ENCODE data around the gene ZNF827.

The ZNF827 gene, protein sequence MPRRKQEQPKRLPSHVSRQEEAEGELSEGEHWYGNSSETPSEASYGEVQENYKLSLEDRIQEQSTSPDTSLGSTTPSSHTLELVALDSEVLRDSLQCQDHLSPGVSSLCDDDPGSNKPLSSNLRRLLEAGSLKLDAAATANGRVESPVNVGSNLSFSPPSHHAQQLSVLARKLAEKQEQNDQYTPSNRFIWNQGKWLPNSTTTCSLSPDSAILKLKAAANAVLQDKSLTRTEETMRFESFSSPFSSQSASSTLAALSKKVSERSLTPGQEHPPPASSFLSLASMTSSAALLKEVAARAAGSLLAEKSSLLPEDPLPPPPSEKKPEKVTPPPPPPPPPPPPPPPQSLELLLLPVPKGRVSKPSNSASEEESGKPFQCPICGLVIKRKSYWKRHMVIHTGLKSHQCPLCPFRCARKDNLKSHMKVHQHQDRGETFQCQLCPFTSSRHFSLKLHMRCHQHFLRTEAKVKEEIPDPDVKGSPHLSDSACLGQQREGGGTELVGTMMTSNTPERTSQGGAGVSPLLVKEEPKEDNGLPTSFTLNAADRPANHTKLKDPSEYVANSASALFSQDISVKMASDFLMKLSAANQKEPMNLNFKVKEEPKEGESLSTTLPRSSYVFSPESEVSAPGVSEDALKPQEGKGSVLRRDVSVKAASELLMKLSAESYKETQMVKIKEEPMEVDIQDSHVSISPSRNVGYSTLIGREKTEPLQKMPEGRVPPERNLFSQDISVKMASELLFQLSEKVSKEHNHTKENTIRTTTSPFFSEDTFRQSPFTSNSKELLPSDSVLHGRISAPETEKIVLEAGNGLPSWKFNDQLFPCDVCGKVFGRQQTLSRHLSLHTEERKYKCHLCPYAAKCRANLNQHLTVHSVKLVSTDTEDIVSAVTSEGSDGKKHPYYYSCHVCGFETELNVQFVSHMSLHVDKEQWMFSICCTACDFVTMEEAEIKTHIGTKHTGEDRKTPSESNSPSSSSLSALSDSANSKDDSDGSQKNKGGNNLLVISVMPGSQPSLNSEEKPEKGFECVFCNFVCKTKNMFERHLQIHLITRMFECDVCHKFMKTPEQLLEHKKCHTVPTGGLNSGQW

DNA sequence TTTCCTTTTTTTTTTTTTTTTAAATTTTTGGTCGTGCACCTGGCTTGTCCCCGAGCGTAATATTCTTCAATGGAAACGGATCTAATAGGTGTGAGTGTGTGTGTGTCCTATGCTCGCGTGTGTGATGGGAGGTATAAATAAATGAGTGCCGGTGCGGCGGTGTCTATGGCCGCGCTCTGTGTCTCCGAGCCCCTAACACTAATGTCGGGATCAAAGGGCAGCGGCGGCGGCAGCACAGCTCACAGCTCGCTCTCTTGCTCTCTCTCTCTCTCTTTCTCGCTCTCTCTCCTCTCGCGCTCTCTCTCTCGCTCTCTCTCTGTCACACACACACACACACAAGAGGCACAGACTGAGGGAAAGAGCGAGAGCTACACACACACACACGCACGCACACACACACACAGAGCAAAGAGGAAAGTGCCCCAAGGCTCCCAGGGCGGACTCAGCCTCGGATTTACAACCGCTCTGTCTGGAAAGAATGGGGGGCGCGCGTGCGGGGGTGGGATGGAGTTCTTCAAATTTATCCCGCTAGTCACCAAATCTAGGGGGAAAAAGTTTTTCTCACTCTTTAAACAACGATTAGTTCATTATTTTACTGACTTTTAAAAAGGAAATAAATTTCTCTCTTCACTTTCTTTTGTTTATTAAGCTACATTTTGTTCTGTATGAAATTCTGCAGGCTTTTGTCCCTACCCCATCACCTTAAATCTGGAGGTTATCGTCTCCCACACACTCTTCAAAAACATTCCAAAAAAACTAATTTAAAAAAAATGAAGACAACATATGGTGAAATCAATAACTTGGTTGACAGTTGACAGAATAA, at the start of gene ZNF827:
ZNF827 (minus strand) TSS at position 206 of the 823 bp plus-strand sequence. CDS start 416 bp downstream, outside the sequence.
- TF ChIP-seq, protein P1, sequence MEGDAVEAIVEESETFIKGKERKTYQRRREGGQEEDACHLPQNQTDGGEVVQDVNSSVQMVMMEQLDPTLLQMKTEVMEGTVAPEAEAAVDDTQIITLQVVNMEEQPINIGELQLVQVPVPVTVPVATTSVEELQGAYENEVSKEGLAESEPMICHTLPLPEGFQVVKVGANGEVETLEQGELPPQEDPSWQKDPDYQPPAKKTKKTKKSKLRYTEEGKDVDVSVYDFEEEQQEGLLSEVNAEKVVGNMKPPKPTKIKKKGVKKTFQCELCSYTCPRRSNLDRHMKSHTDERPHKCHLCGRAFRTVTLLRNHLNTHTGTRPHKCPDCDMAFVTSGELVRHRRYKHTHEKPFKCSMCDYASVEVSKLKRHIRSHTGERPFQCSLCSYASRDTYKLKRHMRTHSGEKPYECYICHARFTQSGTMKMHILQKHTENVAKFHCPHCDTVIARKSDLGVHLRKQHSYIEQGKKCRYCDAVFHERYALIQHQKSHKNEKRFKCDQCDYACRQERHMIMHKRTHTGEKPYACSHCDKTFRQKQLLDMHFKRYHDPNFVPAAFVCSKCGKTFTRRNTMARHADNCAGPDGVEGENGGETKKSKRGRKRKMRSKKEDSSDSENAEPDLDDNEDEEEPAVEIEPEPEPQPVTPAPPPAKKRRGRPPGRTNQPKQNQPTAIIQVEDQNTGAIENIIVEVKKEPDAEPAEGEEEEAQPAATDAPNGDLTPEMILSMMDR (IDR thresholded peaks at IDR 0.05; ENCODE audit: low read depth, low read length) = no peak
- H3K4me3 ChIP-seq (ENCODE audit: low read depth, low read length) = peak within 1 kb of the TSS; percentile 90

DNA sequence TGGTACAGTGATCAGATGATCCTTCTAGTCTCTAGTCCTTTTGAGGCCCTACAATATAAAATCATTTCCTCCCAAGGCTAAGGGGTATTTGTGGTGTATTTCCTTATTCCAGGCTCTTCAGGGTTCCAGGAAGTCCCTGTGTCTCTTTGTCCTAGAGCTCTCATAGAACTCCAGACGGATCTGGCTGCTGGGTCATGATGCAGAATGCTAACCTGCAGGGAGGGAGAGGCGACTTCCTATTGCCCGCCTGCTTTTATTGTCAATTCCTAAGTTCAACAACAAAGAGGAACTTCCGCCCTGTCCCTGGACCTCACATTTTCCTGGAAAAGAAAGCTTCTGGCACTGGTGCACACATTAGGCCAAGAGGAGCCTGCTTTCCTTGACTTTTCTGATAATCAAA, 45.9 kb upstream of the ZNF827 start:
- TF ChIP-seq, protein P1 (IDR thresholded peaks at IDR 0.05; ENCODE audit: low read depth, low read length) = no peak
- no peak overlapping the region for H3K4me3 ChIP-seq (ENCODE audit: low read depth, low read length)

DNA sequence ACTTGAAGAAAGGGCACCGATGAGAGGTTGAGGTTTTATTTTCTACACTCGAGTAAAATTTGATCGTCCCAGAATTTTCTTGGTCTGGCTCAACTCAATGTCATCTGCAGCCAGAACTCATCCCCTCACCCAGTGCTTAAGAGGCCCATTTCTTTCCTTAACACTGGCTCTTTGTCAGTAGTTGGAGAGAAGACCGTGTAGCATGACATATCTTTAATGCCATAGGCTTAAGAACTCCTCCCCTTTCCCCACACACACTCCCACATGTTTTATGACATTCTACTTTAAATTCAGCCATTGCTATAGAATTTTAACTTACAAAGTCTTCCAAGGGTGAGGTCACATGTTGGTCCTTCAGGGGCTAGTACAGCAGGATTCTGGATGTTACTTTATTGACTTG, 44.2 kb upstream of the ZNF827 start:
- TF ChIP-seq, protein P1 (IDR thresholded peaks at IDR 0.05; ENCODE audit: low read depth, low read length) = no peak
- no peak overlapping the region for H3K4me3 ChIP-seq (ENCODE audit: low read depth, low read length)

DNA sequence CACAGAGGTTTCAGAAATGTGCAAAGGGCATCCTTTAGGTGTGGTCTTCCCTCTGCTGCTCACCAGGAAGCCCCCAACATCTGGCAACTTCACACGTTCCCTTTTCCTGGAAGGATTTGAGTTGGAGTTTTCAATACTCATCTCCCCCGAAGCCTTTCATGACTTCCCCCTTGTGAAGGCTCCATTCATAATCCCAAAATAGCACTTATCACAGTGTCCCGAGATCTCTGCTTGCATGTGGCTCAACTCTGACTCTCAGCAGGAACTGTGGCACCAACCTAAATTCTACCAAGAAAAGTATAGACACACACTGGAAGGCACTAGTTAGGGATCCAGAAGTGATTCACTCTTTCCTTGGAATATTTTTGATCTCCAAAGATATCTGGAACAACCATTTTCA, 40.5 kb upstream of the ZNF827 start:
- no peak overlapping the region for H3K4me3 ChIP-seq (ENCODE audit: low read depth, low read length)
- TF ChIP-seq, protein P1 (IDR thresholded peaks at IDR 0.05; ENCODE audit: low read depth, low read length) = no peak

DNA sequence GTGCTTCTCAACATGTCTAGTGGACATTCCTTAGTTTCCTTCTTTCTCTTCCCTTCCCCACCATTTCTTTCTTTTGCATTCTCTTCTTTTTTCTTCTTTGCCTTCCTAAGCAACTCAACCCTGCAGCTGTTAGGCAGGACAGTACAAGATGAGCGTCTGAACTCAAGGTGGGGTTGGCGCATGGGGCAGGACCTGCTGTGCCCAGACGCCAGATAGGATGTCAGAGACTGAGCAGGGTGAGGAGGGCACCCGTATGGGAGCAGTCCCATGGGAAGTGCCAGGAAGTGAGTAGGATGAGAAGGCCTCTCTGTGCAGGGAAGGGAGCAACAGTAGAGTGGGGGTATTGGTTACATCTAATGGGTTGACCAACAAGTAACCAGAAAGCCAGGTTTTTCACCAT, 38.1 kb upstream of the ZNF827 start:
- TF ChIP-seq, protein P1 (IDR thresholded peaks at IDR 0.05; ENCODE audit: low read depth, low read length) = no peak
- no peak overlapping the region for H3K4me3 ChIP-seq (ENCODE audit: low read depth, low read length)

DNA sequence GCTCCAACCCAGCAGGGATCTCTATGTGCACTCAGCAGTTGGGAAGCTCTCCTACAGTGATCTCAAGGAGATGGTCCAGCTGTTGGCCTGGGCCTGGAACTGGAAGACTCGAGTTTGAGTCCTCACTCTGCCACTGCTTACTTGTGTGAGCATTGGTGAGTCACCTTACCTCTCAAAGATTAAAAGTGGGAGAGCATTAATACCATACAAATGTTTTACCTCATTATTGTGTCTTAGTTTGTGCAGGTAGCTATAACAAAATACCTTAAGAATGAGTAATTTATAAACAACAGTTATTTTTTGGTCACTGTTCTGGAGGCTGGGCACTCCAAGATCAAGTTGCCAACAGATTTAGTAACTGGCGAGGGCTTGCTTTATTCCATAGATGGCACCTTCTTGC, 21.4 kb upstream of the ZNF827 start:
- H3K4me3 ChIP-seq (ENCODE audit: low read depth, low read length) = no peak overlapping the region
- TF ChIP-seq, protein P1 (IDR thresholded peaks at IDR 0.05; ENCODE audit: low read depth, low read length) = no peak

All from WI38 (cell line).